Right lobe of liver (tissue), 6 donors: ENCODE results near the gene METTL26. TPM values are rescaled to one million over a fixed set of nuclear protein-coding genes. Genes with fewer than 3 reads are reported as not detected.

Source experiments
- ATAC-seq, 4 donors: fragments of 200-7000 bp; cut with Tn5 transposase; one replicate each; pipeline ENCODE4 v1.9.1; 2020; ENCODE audit warnings: mild to moderate bottlenecking in 4 of 4, moderate library complexity in 4 of 4
- DNase-seq, 3 donors: peaks; one replicate each; pipeline ENCODE4 v3.0.0-alpha.2; 2020
- H3K27ac ChIP-seq, 3 donors: fragments of 200-600 bp; one replicate each; pipeline ENCODE4 v1.8.0; 2022
- H3K27me3 ChIP-seq, 2 donors: fragments of 200-600 bp; one replicate each; pipeline ENCODE4 v1.8.0; 2022
- H3K36me3 ChIP-seq, 4 donors: fragments of 200-600 bp; sonication (generic) in 1 of 4; one replicate each; pipeline versions ENCODE4 v1.5.1 to v1.8.0; 2017 to 2022; ENCODE audit warnings: control low read depth in 1 of 4
- H3K4me1 ChIP-seq, 4 donors: fragments of 200-600 bp; sonication (generic) in 1 of 4; one replicate each; pipeline versions ENCODE4 v1.5.1 to v1.8.0; 2017 to 2022; ENCODE audit warnings: control low read depth in 1 of 4
- H3K4me3 ChIP-seq, 3 donors: fragments of 200-600 bp; one replicate each; pipeline ENCODE4 v1.8.0; 2022
- H3K9me3 ChIP-seq, 4 donors: fragments of 200-600 bp; sonication (generic) in 1 of 4; one replicate each; pipeline versions ENCODE4 v1.5.1 to v1.8.0; 2017 to 2022; ENCODE audit warnings: control low read depth in 1 of 4
- CTCF ChIP-seq, 4 donors: fragments of 200-600 bp in 3 of 4; fragments of 450-650 bp in 1 of 4; IDR thresholded peaks; one replicate each; pipeline versions ENCODE4 v1.5.1 to v1.8.0; 2016 to 2022; ENCODE audit warnings: antibody characterized with exemption in 4 of 4, mild to moderate bottlenecking in 2 of 4
- POLR2A ChIP-seq: fragments of 450-650 bp; IDR thresholded peaks from one replicate; pipeline ENCODE4 v1.6.1; 2017; ENCODE audit warnings: antibody characterized with exemption, mild to moderate bottlenecking
- WGBS: methylation state at CpG from one replicate; pipeline ENCODE4 v1.1.6; 2018; ENCODE audit warnings: low coverage, low lambda C conversion rate; ENCODE audit not compliant: insufficient coverage; ENCODE audit errors: missing lambda C conversion rate; 5-methylcytosine and 5-hydroxymethylcytosine counted together
- intact Hi-C, 2 donors: fragments of 100-400 bp; cut with DNase I; formaldehyde crosslinking; loops; one replicate each; pipeline versions ENCODE4 v1.11.2 to v1.14.1; 2022
- total RNA-seq, 6 experiments: library from RNA; depleted of rRNA in 2 of 6; stranded (reverse); fragments of >200 nt in 2 of 6; fragmentation: NEBNext Ultra II Directional in 3 of 6; extraction: Animal tissue kit (Norgen Biotek cat#: 25700) in 3 of 6; gene quantifications; one replicate each; pipeline versions ENCODE4 v1.1.0 to v1.2.4, GENCODE V29; 2016 to 2023
- donor health status: DM: no; HTN: yes; CAD: no.
- donor health status: DM: no; HTN: no; CAD: no.
- donor health status: DM: no; HTN: no; CAD: no.
- donor health status: DM: no; HTN: yes; CAD: no.
- donor health status: DM: no; HTN: yes; CAD: no.

Gene METTL26
- total RNA-seq, 6 experiments from 2014 or later, result 22.7 to 126 (median 32.6) TPM

GRCh38 chr16:677316-678190 is 41.4 kb upstream of the METTL26 start:
- ATAC-seq, result no peak
- DNase-seq, result no peak
- H3K36me3 ChIP-seq, result peaks cover 0 to 21% (median 7%) of the 10 kb centered on the region in 4 donors
- intact Hi-C loops, result no loop called here
- no peaks in the 10 kb centered on the region for H3K9me3 ChIP-seq
- TF ChIP-seq CTCF (IDR thresholded peaks at IDR 0.05) (no peak), POLR2A (no peak)
- no peak overlapping the region for H3K4me3 ChIP-seq
- no peak overlapping the region for H3K27ac ChIP-seq
- H3K4me1 ChIP-seq, result peaks cover 0 to 23% (median 10%) of the 10 kb centered on the region in 4 donors
- 62% methylated on average over 8 of the region's 57 CpGs for WGBS
- no peaks in the 10 kb centered on the region for H3K27me3 ChIP-seq

- H3K4me3 ChIP-seq, result no peak overlapping the region
- no peaks in the 10 kb centered on the region for H3K9me3 ChIP-seq
- TF ChIP-seq POLR2A (no peak), CTCF (IDR thresholded peaks at IDR 0.05) (no peak)
- peaks cover 0 to 17% (median 7%) of the 10 kb centered on the region in 4 donors for H3K4me1 ChIP-seq
- no peak for ATAC-seq
- H3K36me3 ChIP-seq, result peaks cover 0 to 21% (median 8%) of the 10 kb centered on the region in 4 donors
- no peak overlapping the region for H3K27ac ChIP-seq
- no peak for DNase-seq
- intact Hi-C loops, result no loop called here
- no peaks in the 10 kb centered on the region for H3K27me3 ChIP-seq
- no CpG with 5 or more reads among the region's 23 CpGs for WGBS
Measured at GRCh38 chr16:676913-677312, 40.8 kb upstream of the METTL26 start.

- peaks cover 0 to 13% (median 5%) of the 10 kb centered on the region in 4 donors for H3K4me1 ChIP-seq
Measured at GRCh38 chr16:676565-676902, 40.4 kb upstream of the METTL26 start.

GRCh38 chr16:675884-676564 is 39.9 kb upstream of the METTL26 start:
- 10% methylated on average over 2 of the region's 25 CpGs for WGBS
- intact Hi-C loops, result no loop called here
- DNase-seq (no peak), ATAC-seq (no peak)
- Histone ChIP-seq H3K4me1 (peaks cover 0 to 8% (median under 1%) of the 10 kb centered on the region in 4 donors), H3K27ac (no peak overlapping the region), H3K27me3 (no peaks in the 10 kb centered on the region), H3K9me3 (no peaks in the 10 kb centered on the region), H3K4me3 (peak overlapping the region in 2 of 3 donors; percentile 18 to 38), H3K36me3 (peaks cover 0 to 27% (median 10%) of the 10 kb centered on the region in 4 donors)
- no peak for TF ChIP-seq POLR2A
- TF ChIP-seq CTCF (IDR thresholded peaks at IDR 0.05), result no peak

More at GRCh38 chr16:676565-676902, 40.4 kb upstream of the METTL26 start:
- Histone ChIP-seq H3K9me3 (no peaks in the 10 kb centered on the region), H3K27me3 (no peaks in the 10 kb centered on the region), H3K36me3 (peaks cover 0 to 22% (median 8%) of the 10 kb centered on the region in 4 donors), H3K27ac (no peak overlapping the region), H3K4me3 (no peak overlapping the region)
- TF ChIP-seq POLR2A (no peak), CTCF (IDR thresholded peaks at IDR 0.05) (no peak)
- intact Hi-C loops, result no loop called here
- ATAC-seq, result no peak
- no CpG with 5 or more reads among the region's 21 CpGs for WGBS
- no peak for DNase-seq
